OCI-LY3 (cell line): ENCODE data around the gene CEP135.
"Not testable (repeated sequence)": the region's sequence is repeated elsewhere in the genome, so short reads cannot be mapped to it uniquely, and the experiment has no call there.

Experiments used
- H2AFZ ChIP-seq: fragments of 200-600, 300-600 bp; shearing (Covaris generic); 2 replicates; pipeline ENCODE4 v1.6.0; 2014; ENCODE audit warnings: antibody characterized with exemption, low read depth, low read length
- H3K27ac ChIP-seq: fragments of 200-600, 300-600 bp; sonication (generic); 2 replicates; pipeline ENCODE4 v1.5.1; 2014; ENCODE audit warnings: mild to moderate bottlenecking, low read length, moderate library complexity, mixed read lengths
- H3K27me3 ChIP-seq: fragments of 200-600, 300-600 bp; sonication (generic); 2 replicates; pipeline ENCODE4 v1.6.1; 2014; ENCODE audit warnings: low read depth, low read length, mixed read lengths
- H3K36me3 ChIP-seq: fragments of 200-600, 300-600 bp; sonication (generic); replicated peaks from 2 replicates; pipeline ENCODE3; 2014; ENCODE audit warnings: low read depth, low read length, mixed read lengths
- H3K4me1 ChIP-seq: fragments of 300-600, 200-600 bp; sonication (generic); 2 replicates; pipeline ENCODE4 v1.6.1; 2014; ENCODE audit warnings: low read length, mixed read lengths
- H3K4me2 ChIP-seq: fragments of 200-600, 300-600 bp; sonication (generic); 2 replicates; pipeline ENCODE4 v1.6.1; 2014; ENCODE audit warnings: low read length, mixed read lengths
- H3K4me3 ChIP-seq: fragments of 300-600, 200-600 bp; sonication (generic); 2 replicates; pipeline ENCODE4 v1.5.1; 2014; ENCODE audit warnings: antibody characterized with exemption, mild to moderate bottlenecking, low read length, moderate library complexity
- H3K79me2 ChIP-seq: fragments of 300-600, 200-600 bp; shearing (Covaris generic); 2 replicates; pipeline ENCODE4 v1.6.1; 2014; ENCODE audit warnings: mild to moderate bottlenecking, low read length, mixed read lengths
- H3K9ac ChIP-seq: fragments of 300-600, 200-600 bp; shearing (Covaris generic); 2 replicates; pipeline ENCODE4 v1.6.0; 2014; ENCODE audit warnings: mild to moderate bottlenecking, low read length, moderate library complexity
- H3K9me3 ChIP-seq: fragments of 200-600, 300-600 bp; shearing (Covaris generic); 2 replicates; pipeline ENCODE4 v1.6.1; 2014; ENCODE audit warnings: low read length, mixed read lengths; ENCODE audit not compliant: insufficient read depth
- H4K20me1 ChIP-seq: fragments of 200-600, 300-600 bp; sonication (generic); 2 replicates; pipeline ENCODE4 v1.6.1; 2016; ENCODE audit warnings: low read length, mixed read lengths; ENCODE audit not compliant: insufficient read depth
- CTCF ChIP-seq: fragments of 200-600, 300-600 bp; sonication (generic); IDR thresholded peaks from 2 replicates; pipeline ENCODE4 v1.5.1; 2014; ENCODE audit warnings: antibody characterized with exemption, low read length, low read depth
- EZH2phosphoT487 ChIP-seq: fragments of 200-600 bp; shearing (Covaris generic); IDR thresholded peaks from 2 replicates; pipeline ENCODE4 v1.6.1; 2018; ENCODE audit warnings: antibody characterized with exemption, mixed run types, low read depth

Gene CEP135

GRCh38 chr4:55931833-55932232 is 16.9 kb upstream of the CEP135 start:
- H3K27me3 ChIP-seq, result no peaks in the 10 kb centered on the region
- no peak overlapping the region for H2AFZ ChIP-seq
- TF ChIP-seq CTCF (no peak), EZH2phosphoT487 (no peak)
- H3K4me2 ChIP-seq, result no peak overlapping the region
- H3K4me3 ChIP-seq, result no peak overlapping the region
- H4K20me1 ChIP-seq, result no peaks in the 10 kb centered on the region
- H3K4me1 ChIP-seq, result peaks cover 22% of the 10 kb centered on the region
- no peak overlapping the region for H3K9ac ChIP-seq
- 0 out of 2 replicates have a peak, but pooled peaks cover 3% of the 10 kb centered on the region for H3K9me3 ChIP-seq
- H3K27ac ChIP-seq, result no peak overlapping the region
- H3K36me3 ChIP-seq, result no peaks in the 10 kb centered on the region
- no peaks in the 10 kb centered on the region for H3K79me2 ChIP-seq

GRCh38 chr4:55932511-55932910 is 16.2 kb upstream of the CEP135 start:
- no peaks in the 10 kb centered on the region for H3K27me3 ChIP-seq
- H3K36me3 ChIP-seq, result no peaks in the 10 kb centered on the region
- TF ChIP-seq CTCF, result no peak
- no peak for TF ChIP-seq EZH2phosphoT487
- H3K9me3 ChIP-seq, result 0 out of 2 replicates have a peak, but pooled peaks cover 3% of the 10 kb centered on the region
- H3K27ac ChIP-seq, result no peak overlapping the region
- H4K20me1 ChIP-seq, result no peaks in the 10 kb centered on the region
- H3K9ac ChIP-seq, result no peak overlapping the region
- H2AFZ ChIP-seq, result no peak overlapping the region
- H3K79me2 ChIP-seq, result no peaks in the 10 kb centered on the region
- no peak overlapping the region for H3K4me2 ChIP-seq
- H3K4me3 ChIP-seq, result no peak overlapping the region
- H3K4me1 ChIP-seq, result peaks cover 16% of the 10 kb centered on the region

- 0 out of 2 replicates have a peak, but pooled peaks cover 3% of the 10 kb centered on the region for H3K9me3 ChIP-seq
- no peaks in the 10 kb centered on the region for H3K79me2 ChIP-seq
- no peak overlapping the region for H3K27ac ChIP-seq
- no peaks in the 10 kb centered on the region for H3K27me3 ChIP-seq
- H3K4me3 ChIP-seq, result no peak overlapping the region
- TF ChIP-seq CTCF (no peak), EZH2phosphoT487 (no peak)
- H3K4me2 ChIP-seq, result no peak overlapping the region
- H3K9ac ChIP-seq, result no peak overlapping the region
- H3K4me1 ChIP-seq, result peaks cover 6% of the 10 kb centered on the region; the same call in 1 of the 2 replicates
- H3K36me3 ChIP-seq, result no peaks in the 10 kb centered on the region
- no peaks in the 10 kb centered on the region for H4K20me1 ChIP-seq
- H2AFZ ChIP-seq, result no peak overlapping the region
These were observed 15.1 kb upstream of the CEP135 start for GRCh38 chr4:55933611-55934010.

- not testable (repeated sequence) for H3K27ac ChIP-seq, H3K4me3 ChIP-seq
These were observed 12.8 kb upstream of the CEP135 start for GRCh38 chr4:55935907-55936306.

GRCh38 chr4:55938481-55938880 is 10.3 kb upstream of the CEP135 start:
- Histone ChIP-seq H3K4me1 (no peaks in the 10 kb centered on the region), H3K9ac (no peak overlapping the region), H3K27me3 (no peaks in the 10 kb centered on the region), H4K20me1 (no peaks in the 10 kb centered on the region), H3K9me3 (no peaks in the 10 kb centered on the region), H3K79me2 (no peaks in the 10 kb centered on the region), H3K36me3 (no peaks in the 10 kb centered on the region), H3K27ac (no peak overlapping the region), H2AFZ (no peak overlapping the region), H3K4me2 (no peak overlapping the region), H3K4me3 (no peak overlapping the region)
- TF ChIP-seq CTCF (no peak), EZH2phosphoT487 (no peak)

More at GRCh38 chr4:55935907-55936306, 12.8 kb upstream of the CEP135 start:
- not testable (repeated sequence) for H3K9me3 ChIP-seq, H4K20me1 ChIP-seq, H3K9ac ChIP-seq, H3K4me2 ChIP-seq, H3K27me3 ChIP-seq, H3K36me3 ChIP-seq, H2AFZ ChIP-seq, H3K79me2 ChIP-seq, H3K4me1 ChIP-seq
